GM21367 (cell line): ENCODE data around the gene RTN4R.
"Not testable (repeated sequence)": the region's sequence is repeated elsewhere in the genome, so short reads cannot be mapped to it uniquely, and the experiment has no call there.

Source experiments
- ATAC-seq: cut with Tn5 transposase; IDR thresholded peaks from one replicate; pipeline ENCODE4 v1.9.1; 2021; ENCODE audit not compliant: unreplicated experiment

The RTN4R gene

GRCh38 chr22:20272700-20273099 lies 4.6 kb upstream of the RTN4R start:
- no peak for ATAC-seq

GRCh38 chr22:20272174-20272573 lies 4.1 kb upstream of the RTN4R start:
- no peak for ATAC-seq

GRCh38 chr22:20271114-20271994 lies 3.2 kb upstream of the RTN4R start:
- ATAC-seq, result no peak

GRCh38 chr22:20270190-20271113 lies 2.3 kb upstream of the RTN4R start:
- not testable (repeated sequence) for ATAC-seq

GRCh38 chr22:20269673-20270072 lies 1.6 kb upstream of the RTN4R start:
- not testable (repeated sequence) for ATAC-seq

GRCh38 chr22:20269201-20269600 lies 1.1 kb upstream of the RTN4R start:
- not testable (repeated sequence) for ATAC-seq

- no peak for ATAC-seq
These were observed 458 bp downstream of the RTN4R start for GRCh38 chr22:20267441-20268278.

- not testable (repeated sequence) for ATAC-seq
These were observed 1.3 kb downstream of the RTN4R start for GRCh38 chr22:20266667-20267440.

GRCh38 chr22:20265772-20266666 lies 2.1 kb downstream of the RTN4R start:
- not testable (repeated sequence) for ATAC-seq

- no peak for ATAC-seq
These were observed 3.3 kb downstream of the RTN4R start for GRCh38 chr22:20264614-20265452.

- not testable (repeated sequence) for ATAC-seq
These were observed 4.5 kb downstream of the RTN4R start for GRCh38 chr22:20263404-20264281.

- no peak for ATAC-seq
These were observed 5.5 kb downstream of the RTN4R start for GRCh38 chr22:20262582-20263147.

- ATAC-seq, result no peak
These were observed 6.1 kb downstream of the RTN4R start for GRCh38 chr22:20261848-20262581.

GRCh38 chr22:20260071-20260765 lies 7.9 kb downstream of the RTN4R start:
- no peak for ATAC-seq

GRCh38 chr22:20259327-20259688 lies 8.8 kb downstream of the RTN4R start:
- no peak for ATAC-seq
